Measurements from ENCODE around the gene TARS1.

DNA sequence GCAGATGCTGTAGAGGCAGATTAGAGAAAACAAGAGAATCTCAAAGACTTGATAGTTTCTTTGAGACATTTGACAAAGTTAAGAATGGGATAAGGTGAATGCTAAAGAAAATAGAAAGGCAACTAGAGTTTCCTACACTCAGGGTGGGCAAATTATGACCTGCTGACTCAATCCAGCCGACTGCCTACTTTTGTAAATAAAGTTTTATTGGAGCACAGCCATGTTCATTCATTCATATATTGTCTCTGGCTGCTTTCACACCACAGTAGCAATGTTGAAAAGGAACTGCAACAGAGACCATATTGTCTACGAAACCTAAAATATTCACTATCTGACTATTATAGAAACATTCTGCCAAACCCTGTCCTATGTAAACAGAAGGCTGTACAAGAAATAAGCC lies 37.6 kb upstream of the TARS1 start:
- TF ChIP-seq, protein P1, sequence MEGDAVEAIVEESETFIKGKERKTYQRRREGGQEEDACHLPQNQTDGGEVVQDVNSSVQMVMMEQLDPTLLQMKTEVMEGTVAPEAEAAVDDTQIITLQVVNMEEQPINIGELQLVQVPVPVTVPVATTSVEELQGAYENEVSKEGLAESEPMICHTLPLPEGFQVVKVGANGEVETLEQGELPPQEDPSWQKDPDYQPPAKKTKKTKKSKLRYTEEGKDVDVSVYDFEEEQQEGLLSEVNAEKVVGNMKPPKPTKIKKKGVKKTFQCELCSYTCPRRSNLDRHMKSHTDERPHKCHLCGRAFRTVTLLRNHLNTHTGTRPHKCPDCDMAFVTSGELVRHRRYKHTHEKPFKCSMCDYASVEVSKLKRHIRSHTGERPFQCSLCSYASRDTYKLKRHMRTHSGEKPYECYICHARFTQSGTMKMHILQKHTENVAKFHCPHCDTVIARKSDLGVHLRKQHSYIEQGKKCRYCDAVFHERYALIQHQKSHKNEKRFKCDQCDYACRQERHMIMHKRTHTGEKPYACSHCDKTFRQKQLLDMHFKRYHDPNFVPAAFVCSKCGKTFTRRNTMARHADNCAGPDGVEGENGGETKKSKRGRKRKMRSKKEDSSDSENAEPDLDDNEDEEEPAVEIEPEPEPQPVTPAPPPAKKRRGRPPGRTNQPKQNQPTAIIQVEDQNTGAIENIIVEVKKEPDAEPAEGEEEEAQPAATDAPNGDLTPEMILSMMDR (conservative IDR thresholded peaks at IDR 0.05 in 1 of 2, IDR thresholded peaks at IDR 0.05 in 1 of 2; ENCODE audit: extremely low read depth in 1 of 2, insufficient read depth in 1 of 2, low read depth in 1 of 2, low read length in 2 of 2): no peak
- TF ChIP-seq EZH2 (IDR thresholded peaks at IDR 0.05; ENCODE audit: borderline replicate concordance, low read length): no peak

Measured in mammary epithelial cell (primary cell).